Pons (tissue), 1 donor: ENCODE data around the gene RABGEF1.
A peak's percentile ranks its signal among the peaks of the same experiment; 100 is the strongest.
"Not testable (repeated sequence)": the region's sequence is repeated elsewhere in the genome, so short reads cannot be mapped to it uniquely, and the experiment has no call there.

ENCODE experiments used
- DNase-seq: peaks from one replicate; pipeline ENCODE4 v3.0.0-alpha.2; 2016; ENCODE audit warnings: low spot score

The RABGEF1 gene

DNA sequence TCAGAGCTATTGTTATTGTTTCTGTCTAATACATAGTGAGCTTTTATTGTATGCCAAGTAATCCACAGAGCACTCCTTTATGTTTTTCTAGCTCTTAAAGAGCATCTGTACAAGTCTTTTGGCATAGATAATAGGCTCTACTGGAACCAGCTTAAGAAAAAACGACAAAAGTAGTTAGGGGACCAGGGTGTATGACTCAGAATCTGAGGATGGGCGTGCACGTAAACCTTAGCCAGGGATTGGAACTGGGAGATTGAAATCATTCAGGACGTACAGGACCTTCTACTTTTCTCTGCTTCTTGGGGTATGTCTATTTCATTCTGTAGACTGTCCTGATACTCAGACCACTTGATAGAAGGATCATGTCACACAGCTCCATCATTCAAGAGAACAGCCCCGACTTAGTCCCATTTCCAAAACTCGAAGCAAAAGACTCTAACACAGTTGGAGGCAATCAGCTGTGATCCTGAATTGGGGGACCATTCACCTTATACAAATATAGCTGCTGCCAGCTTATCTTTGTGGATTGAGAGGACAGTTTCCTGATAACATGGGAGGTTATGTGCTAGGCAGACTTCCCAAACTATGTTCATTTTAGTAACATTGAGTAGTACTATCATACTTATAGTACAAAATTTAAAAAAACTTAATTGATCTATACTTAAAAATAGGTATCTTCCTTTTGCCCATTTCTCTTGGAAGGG lies 24.9 kb downstream of the RABGEF1 start:
- not testable (repeated sequence) for DNase-seq

GRCh38 chr7:66766041-66766440 lies 25.5 kb downstream of the RABGEF1 start:
- no peak for DNase-seq

DNA sequence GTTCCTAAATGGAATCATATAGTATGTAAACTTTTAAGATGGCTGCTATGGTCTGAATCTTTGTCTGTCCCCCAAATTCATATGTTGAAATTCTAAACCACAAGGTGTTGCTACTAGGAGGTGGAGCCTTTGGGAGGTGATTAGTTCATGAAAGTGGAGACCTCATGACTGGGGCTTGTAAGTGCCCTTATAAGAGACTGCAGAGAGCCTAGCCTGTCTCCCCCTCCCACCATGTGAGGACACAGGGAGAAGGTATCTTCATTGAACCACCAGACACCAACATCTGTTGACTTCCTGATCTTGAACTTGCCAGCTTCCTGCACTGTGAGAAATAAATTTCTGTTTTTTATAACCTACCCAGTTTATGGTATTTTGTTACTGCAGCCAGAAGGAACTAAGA lies 27.0 kb downstream of the RABGEF1 start:
- not testable (repeated sequence) for DNase-seq

DNA sequence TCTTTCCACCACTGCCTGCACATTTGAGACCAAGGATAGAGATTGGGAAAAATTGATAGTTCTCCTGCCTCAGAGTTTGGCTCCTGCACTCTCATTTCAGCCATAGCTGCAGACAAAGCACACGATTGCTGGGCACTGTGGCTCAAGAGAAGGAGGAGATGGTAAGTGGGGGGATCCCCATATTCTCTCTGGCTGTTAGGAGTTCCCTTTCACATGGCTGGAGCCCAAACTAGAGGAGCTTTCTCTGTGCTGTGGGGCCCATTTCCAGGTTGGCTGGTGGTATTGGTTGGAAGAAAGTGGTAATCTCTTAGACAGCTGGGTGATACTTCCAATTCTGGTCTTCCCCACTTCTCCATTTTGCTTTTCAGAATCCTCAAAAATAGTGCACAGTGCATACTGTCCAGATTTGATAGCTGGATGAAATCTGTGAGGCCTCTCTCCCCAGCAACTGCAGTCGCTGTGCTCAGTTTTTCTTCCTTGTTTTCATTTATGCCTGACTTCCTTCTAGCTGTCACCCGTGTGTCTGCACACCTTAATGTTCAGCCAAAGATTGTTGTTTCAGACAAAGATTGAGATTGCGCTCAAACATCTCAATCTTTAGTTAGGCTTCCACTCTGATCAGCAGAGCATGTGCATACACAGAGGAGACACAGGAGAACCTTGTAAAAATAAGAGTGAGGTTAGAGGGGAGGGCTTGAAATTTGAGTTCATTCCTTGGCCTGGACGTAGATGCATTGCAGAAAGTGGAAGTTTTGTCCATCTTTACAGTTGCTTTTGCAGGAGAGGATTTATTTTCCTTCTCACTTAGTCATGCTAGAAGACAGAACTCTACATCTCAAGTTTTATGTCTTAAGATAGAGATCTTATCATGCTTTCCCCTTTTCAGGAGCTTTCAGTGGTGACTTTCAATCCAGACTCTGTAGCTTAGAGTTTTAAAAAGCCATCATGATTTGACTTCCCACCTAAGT lies 28.6 kb downstream of the RABGEF1 start:
- DNase-seq = no peak

- no peak for DNase-seq
These were observed 29.4 kb downstream of the RABGEF1 start for GRCh38 chr7:66769833-66770512.

DNA sequence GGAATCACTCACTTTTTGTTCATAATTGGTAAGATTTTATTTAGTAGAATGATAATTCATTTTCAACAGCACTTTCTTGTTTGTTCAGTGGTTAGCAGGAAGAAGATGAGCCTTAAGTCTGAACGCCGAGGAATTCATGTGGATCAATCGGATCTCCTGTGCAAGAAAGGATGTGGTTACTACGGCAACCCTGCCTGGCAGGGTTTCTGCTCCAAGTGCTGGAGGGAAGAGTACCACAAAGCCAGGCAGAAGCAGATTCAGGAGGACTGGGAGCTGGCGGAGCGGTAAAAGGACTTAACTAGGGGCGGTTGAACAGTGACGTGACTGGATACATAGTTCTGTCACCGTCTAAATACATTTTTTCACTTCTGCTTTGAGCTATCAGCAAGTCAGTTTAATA lies 31.3 kb downstream of the RABGEF1 start:
- no peak for DNase-seq

GRCh38 chr7:66773744-66774143 lies 33.2 kb downstream of the RABGEF1 start:
- not testable (repeated sequence) for DNase-seq

GRCh38 chr7:66776383-66776782 lies 35.9 kb downstream of the RABGEF1 start:
- not testable (repeated sequence) for DNase-seq

GRCh38 chr7:66776800-66777442 lies 36.4 kb downstream of the RABGEF1 start:
- DNase-seq = no peak

GRCh38 chr7:66778201-66778600 lies 37.7 kb downstream of the RABGEF1 start:
- no peak for DNase-seq

DNA sequence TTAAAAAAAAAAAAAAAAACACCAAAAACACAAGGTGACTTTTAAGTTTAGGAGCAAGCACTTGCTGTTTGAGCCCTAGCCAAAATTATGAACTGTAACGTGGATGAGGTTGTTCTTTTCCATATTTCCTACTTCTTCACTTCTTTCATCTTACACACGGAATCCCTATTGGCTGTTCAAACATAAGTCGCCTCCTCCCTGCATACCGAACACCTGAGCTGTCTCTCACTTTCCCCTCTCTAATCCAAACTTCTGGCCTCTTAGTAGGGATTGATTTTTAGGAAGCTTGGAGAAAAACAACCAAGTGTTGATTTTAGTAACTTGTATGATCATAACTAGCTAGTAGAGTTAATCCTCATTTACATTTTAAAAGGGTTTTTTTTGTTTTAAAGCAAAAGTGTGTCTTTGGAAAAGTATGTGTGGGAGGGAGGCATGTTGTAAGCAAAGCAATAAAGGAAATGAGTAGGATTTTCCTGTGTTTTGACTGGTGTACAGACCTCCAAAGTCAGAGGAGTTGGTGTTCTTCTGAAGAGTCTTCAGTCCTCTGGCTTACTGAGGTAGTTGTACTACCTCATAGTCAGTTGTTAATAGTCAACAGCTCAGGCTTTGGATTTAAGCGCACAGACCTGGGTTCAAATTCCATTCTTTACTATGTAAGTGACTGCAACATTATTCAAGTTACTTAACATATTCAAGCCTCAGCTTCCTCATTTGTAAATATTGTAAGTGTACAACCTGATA lies 39.3 kb downstream of the RABGEF1 start:
- no peak for DNase-seq

GRCh38 chr7:66781408-66782090 lies 41.0 kb downstream of the RABGEF1 start:
- no peak for DNase-seq

- DNase-seq = not testable (repeated sequence)
These were observed 42.3 kb downstream of the RABGEF1 start for GRCh38 chr7:66782875-66783274.

GRCh38 chr7:66783887-66784595 lies 43.5 kb downstream of the RABGEF1 start:
- not testable (repeated sequence) for DNase-seq

DNA sequence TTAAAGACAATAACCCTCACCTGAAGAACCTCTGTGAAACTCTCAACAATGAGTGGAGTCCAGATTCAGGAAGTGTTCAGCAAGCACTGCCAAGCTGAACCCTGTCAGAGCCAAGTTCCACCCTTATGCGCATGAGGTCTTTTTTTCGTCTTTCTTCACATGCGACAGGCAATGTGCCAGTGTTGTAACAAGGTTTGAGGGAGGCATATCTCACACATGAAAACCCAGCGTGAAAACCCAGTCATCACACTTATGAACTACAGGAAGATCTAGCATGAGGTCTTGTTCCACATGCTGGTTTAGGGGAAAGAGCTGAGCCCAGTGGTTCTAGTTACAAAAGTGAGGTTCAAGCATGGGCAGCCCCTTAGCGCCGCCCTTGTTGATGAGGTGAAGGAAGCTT lies 49.7 kb downstream of the RABGEF1 start:
- DNase-seq = no peak

DNA sequence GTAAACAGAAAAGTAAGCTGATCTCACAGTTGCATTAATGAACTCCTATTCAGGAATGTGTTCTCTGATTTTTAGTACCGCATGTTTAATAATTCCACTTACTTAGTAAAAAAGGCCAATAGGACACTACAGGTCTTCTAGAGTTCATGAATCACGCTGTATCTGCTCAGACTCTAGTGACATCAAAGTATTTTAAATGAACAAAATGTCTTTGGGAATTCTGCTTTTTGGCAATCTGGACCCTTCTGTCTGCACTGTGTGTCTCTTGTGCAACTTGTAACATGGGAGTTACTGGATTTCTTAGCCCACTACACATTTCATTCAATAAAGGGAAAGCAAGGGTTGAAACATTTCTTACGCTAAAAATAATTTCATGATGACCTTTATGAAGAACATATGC lies 50.2 kb downstream of the RABGEF1 start:
- DNase-seq = no peak

DNA sequence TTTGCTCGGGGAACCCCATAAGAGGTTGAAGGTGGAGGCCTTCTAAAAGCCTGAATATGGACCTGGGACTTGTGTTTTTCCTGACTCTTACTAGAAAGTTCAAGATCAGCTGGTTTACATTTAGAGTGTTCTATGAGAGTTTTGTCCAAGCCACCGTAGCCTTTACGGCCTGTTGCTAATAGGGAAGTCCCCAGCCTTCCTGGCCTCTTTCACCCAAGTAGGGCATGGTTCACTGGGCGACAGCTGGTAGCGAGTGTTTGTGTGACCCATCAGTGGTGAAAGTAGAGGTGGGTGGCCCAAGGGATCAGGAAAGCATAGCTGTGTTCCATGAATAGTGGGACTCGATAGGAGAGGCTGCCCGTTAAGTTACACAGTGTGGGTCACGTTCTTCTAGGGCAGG lies 60.1 kb downstream of the RABGEF1 start:
- no peak for DNase-seq

DNA sequence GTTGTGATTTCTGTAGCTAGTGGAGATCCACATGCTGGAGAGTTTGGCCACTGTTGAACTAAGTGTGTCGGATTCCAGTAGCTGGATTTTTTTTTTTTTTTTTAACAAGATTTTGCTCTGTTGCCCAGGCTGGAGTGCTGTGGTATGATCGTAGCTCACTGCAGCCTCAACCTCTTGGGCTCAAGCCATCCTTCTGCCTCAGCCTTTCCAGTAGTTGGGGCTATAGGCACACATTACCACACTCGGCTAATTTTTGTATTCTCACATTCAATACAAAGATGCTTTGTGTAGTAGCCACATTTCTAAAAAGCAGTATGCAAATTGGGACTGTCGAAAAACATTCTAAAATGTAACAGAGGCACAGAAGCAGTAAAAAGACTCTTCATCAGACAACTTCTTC lies 63.5 kb downstream of the RABGEF1 start:
- peak; percentile 91 for DNase-seq

DNA sequence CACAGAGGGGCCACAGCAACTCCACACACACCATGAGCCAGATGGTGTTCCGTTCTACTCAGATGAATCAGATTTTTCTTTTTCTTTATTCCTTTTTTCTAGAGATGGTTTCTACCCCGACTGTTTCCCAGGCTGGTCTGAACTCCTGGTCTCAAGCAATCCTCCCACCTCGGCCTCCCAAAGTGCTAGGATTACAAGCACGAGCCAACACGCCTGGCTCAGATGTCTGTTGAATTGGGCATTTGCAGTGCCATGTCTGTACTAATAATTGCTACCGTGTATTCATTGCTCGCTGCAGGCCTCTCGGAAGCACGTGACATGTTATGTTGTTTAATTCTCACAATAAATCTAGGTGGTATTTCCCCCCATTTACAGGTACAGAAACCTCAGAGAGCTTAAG lies 67.2 kb downstream of the RABGEF1 start:
- DNase-seq = no peak

DNA sequence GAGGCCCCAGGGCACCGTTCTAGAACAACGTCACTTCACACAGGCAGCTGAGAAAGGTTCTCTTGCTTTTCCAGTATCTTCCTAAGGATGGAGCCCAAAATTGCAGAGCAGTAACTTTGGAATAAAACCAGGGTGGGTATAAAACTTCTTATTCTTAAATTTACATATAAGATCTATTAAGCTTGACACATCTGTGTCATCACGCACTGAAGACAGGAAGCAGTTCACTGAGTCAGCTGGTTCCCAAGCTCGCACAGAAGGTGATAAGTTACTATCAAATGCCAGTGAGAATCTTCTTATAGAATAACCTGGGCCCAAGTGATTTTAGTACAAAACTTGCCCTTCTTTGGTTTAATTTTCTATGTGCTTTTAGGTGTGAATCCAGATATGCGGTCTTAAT lies 70.2 kb downstream of the RABGEF1 start:
- DNase-seq = no peak
